Activated T-cell treated with anti-CD3 and anti-CD28 coated beads, Interleukin-2, amount 50 U/mL, for 72 hours (primary cell): Measurements from ENCODE around the gene NUP85. TPM values are rescaled to one million over a fixed set of nuclear protein-coding genes. Genes with fewer than 3 reads are reported as not detected.
"Not testable (repeated sequence)": the region's sequence is repeated elsewhere in the genome, so short reads cannot be mapped to it uniquely, and the experiment has no call there.

Experiments used
- ATAC-seq, 2 donors: fragments of 150-1000 bp; cut with Tn5 transposase; replicated peaks in 1 of 2; 2 replicates each; pipeline ENCODE4 v1.10.0; 2021; ENCODE audit warnings: moderate library complexity in 2 of 2, mild to moderate bottlenecking in 1 of 2
- DNase-seq, 2 donors: peaks; one replicate each; pipeline ENCODE4 v3.0.0; 2021 to 2022; ENCODE audit warnings: mixed read lengths in 1 of 2
- H3K27ac Mint-ChIP-seq: one replicate; pipeline ENCODE4 v1.8.0; 2022; ENCODE audit warnings: mild to moderate bottlenecking, moderate library complexity, mixed read lengths
- H3K27me3 Mint-ChIP-seq: one replicate; pipeline ENCODE4 v1.8.0; 2022; ENCODE audit warnings: low read depth, mixed read lengths
- H3K36me3 Mint-ChIP-seq, 2 donors: one replicate each; pipeline ENCODE4 v1.8.0; 2022; ENCODE audit warnings: mixed read lengths in 2 of 2, mild to moderate bottlenecking in 1 of 2; ENCODE audit not compliant: insufficient read depth in 2 of 2
- H3K4me1 Mint-ChIP-seq: one replicate; pipeline ENCODE4 v1.8.0; 2022; ENCODE audit warnings: low read depth, mixed read lengths
- H3K4me3 Mint-ChIP-seq, 2 donors: one replicate each; pipeline ENCODE4 v1.8.0; 2022; ENCODE audit warnings: mild to moderate bottlenecking in 2 of 2, mixed read lengths in 2 of 2, moderate library complexity in 2 of 2
- H3K9me3 Mint-ChIP-seq, 2 donors: one replicate each; pipeline ENCODE4 v1.8.0; 2022; ENCODE audit warnings: mixed read lengths in 2 of 2
- total RNA-seq, 2 donors: library from RNA; stranded (reverse); gene quantifications; one replicate each; pipeline ENCODE4 v1.2.3, GENCODE V29; 2022

NUP85 gene
- total RNA-seq, 2 donors from 2014 or later = 88.3 to 114 TPM

- no peaks in the 10 kb centered on the region for H3K9me3 Mint-ChIP-seq
- no peak for DNase-seq
- no peaks in the 10 kb centered on the region for H3K27me3 Mint-ChIP-seq
- H3K4me1 Mint-ChIP-seq = peaks cover 31% of the 10 kb centered on the region
- H3K27ac Mint-ChIP-seq = peak overlapping the region; percentile 20
- H3K4me3 Mint-ChIP-seq = no peak overlapping the region
- peaks cover 0 to 9% of the 10 kb centered on the region in 2 donors for H3K36me3 Mint-ChIP-seq
- ATAC-seq = no peak
Measured at GRCh38 chr17:75267411-75268232, 62.1 kb downstream of the NUP85 start.

- no peaks in the 10 kb centered on the region for H3K9me3 Mint-ChIP-seq
- H3K27ac Mint-ChIP-seq = peak overlapping the region; percentile 48
- DNase-seq = no peak
Measured at GRCh38 chr17:75269844-75270217, 64.4 kb downstream of the NUP85 start.

GRCh38 chr17:75270218-75270965, 64.9 kb downstream of the NUP85 start:
- H3K27me3 Mint-ChIP-seq = no peaks in the 10 kb centered on the region
- H3K9me3 Mint-ChIP-seq = no peaks in the 10 kb centered on the region
- ATAC-seq (peak; percentile 66 to 69), DNase-seq (peak; percentile 75 to 81)
- H3K4me3 Mint-ChIP-seq = peak overlapping the region; percentile 89 to 95
- H3K27ac Mint-ChIP-seq = peak overlapping the region; percentile 80
- H3K36me3 Mint-ChIP-seq = peaks cover 0 to 11% of the 10 kb centered on the region in 2 donors
- peaks cover 35% of the 10 kb centered on the region for H3K4me1 Mint-ChIP-seq

More at GRCh38 chr17:75269844-75270217, 64.4 kb downstream of the NUP85 start:
- H3K4me1 Mint-ChIP-seq = peaks cover 32% of the 10 kb centered on the region
- H3K36me3 Mint-ChIP-seq = peaks cover 0 to 9% of the 10 kb centered on the region in 2 donors
- no peaks in the 10 kb centered on the region for H3K27me3 Mint-ChIP-seq
- ATAC-seq = no peak
- peak overlapping the region; percentile 89 to 95 for H3K4me3 Mint-ChIP-seq

GRCh38 chr17:75270966-75271232, 65.4 kb downstream of the NUP85 start, which contains the start of gene MIF4GD:
Gene MIF4GD, minus strand, starts transcription at chr17:75271231. Its CDS starts 1,036 bp downstream, at chr17:75270195.
- H3K36me3 Mint-ChIP-seq = peaks cover 0 to 10% of the 10 kb centered on the region in 2 donors
- H3K27ac Mint-ChIP-seq = peak within 1 kb of the TSS; percentile 80
- no peaks in the 10 kb centered on the region for H3K27me3 Mint-ChIP-seq
- peaks cover 36% of the 10 kb centered on the region for H3K4me1 Mint-ChIP-seq
- no peaks in the 10 kb centered on the region for H3K9me3 Mint-ChIP-seq
- peak within 1 kb of the TSS; percentile 89 to 95 for H3K4me3 Mint-ChIP-seq
- DNase-seq (no peak), ATAC-seq (peak in 1 of 2 donors; percentile 45)

GRCh38 chr17:75271233-75271954, 65.9 kb downstream of the NUP85 start:
- ATAC-seq = peak; percentile 80 to 82
- H3K4me1 Mint-ChIP-seq = peaks cover 36% of the 10 kb centered on the region
- no peaks in the 10 kb centered on the region for H3K9me3 Mint-ChIP-seq
- no peaks in the 10 kb centered on the region for H3K27me3 Mint-ChIP-seq
- peak; percentile 89 to 96 for DNase-seq
- peaks cover 0 to 10% of the 10 kb centered on the region in 2 donors for H3K36me3 Mint-ChIP-seq
- peak overlapping the region; percentile 77 to 81 for H3K4me3 Mint-ChIP-seq
- H3K27ac Mint-ChIP-seq = peak overlapping the region; percentile 4

- H3K4me1 Mint-ChIP-seq = peaks cover 36% of the 10 kb centered on the region
- H3K4me3 Mint-ChIP-seq = peak overlapping the region; percentile 77 to 81
- H3K36me3 Mint-ChIP-seq = peaks cover 0 to 9% of the 10 kb centered on the region in 2 donors
- DNase-seq (no peak), ATAC-seq (no peak)
- H3K9me3 Mint-ChIP-seq = no peaks in the 10 kb centered on the region
- H3K27me3 Mint-ChIP-seq = no peaks in the 10 kb centered on the region
- peak overlapping the region; percentile 4 for H3K27ac Mint-ChIP-seq
Measured at GRCh38 chr17:75271955-75272847, 66.7 kb downstream of the NUP85 start.

GRCh38 chr17:75272848-75273184, 67.3 kb downstream of the NUP85 start:
- H3K9me3 Mint-ChIP-seq = no peaks in the 10 kb centered on the region
- H3K4me1 Mint-ChIP-seq = peaks cover 36% of the 10 kb centered on the region
- no peak overlapping the region for H3K27ac Mint-ChIP-seq
- no peaks in the 10 kb centered on the region for H3K27me3 Mint-ChIP-seq
- peak overlapping the region; percentile 77 to 81 for H3K4me3 Mint-ChIP-seq
- ATAC-seq = no peak
- peaks cover 0 to 9% of the 10 kb centered on the region in 2 donors for H3K36me3 Mint-ChIP-seq
- DNase-seq = no peak

- no peak overlapping the region for H3K27ac Mint-ChIP-seq
- peaks cover 0 to 9% of the 10 kb centered on the region in 2 donors for H3K36me3 Mint-ChIP-seq
- ATAC-seq = no peak
- H3K4me1 Mint-ChIP-seq = peaks cover 32% of the 10 kb centered on the region
- no peak for DNase-seq
- no peak overlapping the region for H3K4me3 Mint-ChIP-seq
- no peaks in the 10 kb centered on the region for H3K27me3 Mint-ChIP-seq
- no peaks in the 10 kb centered on the region for H3K9me3 Mint-ChIP-seq
Measured at GRCh38 chr17:75273977-75274708, 68.7 kb downstream of the NUP85 start.

- ATAC-seq (no peak), DNase-seq (no peak)
- no peaks in the 10 kb centered on the region for H3K27me3 Mint-ChIP-seq
- no peaks in the 10 kb centered on the region for H3K9me3 Mint-ChIP-seq
- H3K27ac Mint-ChIP-seq = no peak overlapping the region
- no peak overlapping the region for H3K4me3 Mint-ChIP-seq
- peaks cover 17% of the 10 kb centered on the region for H3K4me1 Mint-ChIP-seq
- peaks cover 2 to 17% of the 10 kb centered on the region in 2 donors for H3K36me3 Mint-ChIP-seq
Measured at GRCh38 chr17:75277664-75278071, 72.2 kb downstream of the NUP85 start.

GRCh38 chr17:75280189-75280588, 74.7 kb downstream of the NUP85 start:
- not testable (repeated sequence) for H3K27ac Mint-ChIP-seq, H3K4me3 Mint-ChIP-seq, H3K4me1 Mint-ChIP-seq, ATAC-seq, H3K27me3 Mint-ChIP-seq, H3K9me3 Mint-ChIP-seq, DNase-seq
- H3K36me3 Mint-ChIP-seq = peaks cover 2 to 18% of the 10 kb centered on the region in 2 donors

GRCh38 chr17:75285123-75285522, 79.6 kb downstream of the NUP85 start:
- H3K27me3 Mint-ChIP-seq = no peaks in the 10 kb centered on the region
- DNase-seq (no peak), ATAC-seq (no peak)
- H3K36me3 Mint-ChIP-seq = peaks cover 6 to 19% of the 10 kb centered on the region in 2 donors
- H3K4me3 Mint-ChIP-seq = no peak overlapping the region
- no peaks in the 10 kb centered on the region for H3K9me3 Mint-ChIP-seq
- H3K27ac Mint-ChIP-seq = no peak overlapping the region
- peaks cover 26% of the 10 kb centered on the region for H3K4me1 Mint-ChIP-seq
